ENCODE data around the gene CKMT2. TPM values are rescaled to one million over a fixed set of nuclear protein-coding genes. Genes with fewer than 3 reads are reported as not detected.

The CKMT2 gene
- total and polyA plus RNA-seq, 2 experiments from 2014 or later = 2.9 to 8.2 TPM

DNA sequence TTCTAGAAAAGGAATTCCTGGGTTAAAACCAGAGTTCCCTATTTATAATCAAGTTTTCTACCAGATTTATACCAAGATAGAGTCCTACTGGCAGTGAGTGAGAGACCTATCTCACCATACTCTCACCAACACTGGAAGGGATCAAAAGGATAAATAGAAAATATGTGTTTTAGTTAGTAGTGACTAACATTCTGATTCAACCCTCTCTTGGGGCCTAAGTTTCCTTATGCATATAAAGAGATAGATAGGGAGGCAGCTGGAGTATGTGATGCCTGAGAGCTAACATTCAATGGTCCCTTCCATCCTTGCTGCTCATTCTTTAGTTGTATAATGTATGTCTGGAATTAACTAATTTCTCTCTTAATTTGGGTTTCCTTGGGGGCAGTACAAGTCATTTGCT, 32.0 kb downstream of the CKMT2 start (continued):
- TF ChIP-seq REST (IDR thresholded peaks at IDR 0.05; ENCODE audit: unreplicated experiment) = no peak

GRCh38 chr5:81268521-81269196, 35.5 kb downstream of the CKMT2 start:
- H3K4me2 ChIP-seq = no peak overlapping the region
- TF ChIP-seq ZNF114 (CRISPR knock-in tag; IDR thresholded peaks at IDR 0.05) = no peak
- no peak for TF ChIP-seq STAT1 (IDR thresholded peaks at IDR 0.05; ENCODE audit: unreplicated experiment)
- no peak for TF ChIP-seq JUNB (IDR thresholded peaks at IDR 0.05; ENCODE audit: unreplicated experiment)
- no peak for TF ChIP-seq CTCF (conservative IDR thresholded peaks at IDR 0.05; ENCODE audit: low read depth in 2 of 2)
- no peak for TF ChIP-seq ETS1 (IDR thresholded peaks at IDR 0.05)
- no peak for TF ChIP-seq NANOG (IDR thresholded peaks at IDR 0.05; ENCODE audit: borderline replicate concordance)
- TF ChIP-seq EZH2phosphoT487 (IDR thresholded peaks at IDR 0.05; ENCODE audit: unreplicated experiment) = no peak
- no peak for TF ChIP-seq ZNF462 (CRISPR knock-in tag; IDR thresholded peaks at IDR 0.05)
- no peak for TF ChIP-seq ZNF331 (CRISPR knock-in tag; IDR thresholded peaks at IDR 0.05; ENCODE audit: low read depth)

More at GRCh38 chr5:81268521-81269196, 35.5 kb downstream of the CKMT2 start:
- Mint-ChIP-seq H3K27me3 (ENCODE audit: insufficient read depth, low read depth, poor library complexity) (peaks cover 2% of the 10 kb centered on the region), H3K36me3 (ENCODE audit: low read depth) (peaks cover 11% of the 10 kb centered on the region; the same call in 2 of the 3 replicates), H3K4me3 (no peak overlapping the region), H3K9me3 (no peaks in the 10 kb centered on the region), H3K4me1 (peaks cover 17% of the 10 kb centered on the region), H3K27ac (no peak overlapping the region)
- Histone ChIP-seq H3K79me2 (replicated peaks; ENCODE audit: insufficient read depth) (peaks cover 65% of the 10 kb centered on the region), H3K4me1 (ENCODE audit: insufficient read depth) (peaks cover 30% of the 10 kb centered on the region), H3K27ac (ENCODE audit: low read depth) (no peak overlapping the region), H3K36me3 (ENCODE audit: insufficient read depth) (no peaks in the 10 kb centered on the region), H3K9me2 (ENCODE audit: insufficient read depth) (no peaks in the 10 kb centered on the region), H4K20me1 (replicated peaks; ENCODE audit: insufficient read depth) (peaks cover 9% of the 10 kb centered on the region), H3K4me3 (no peak overlapping the region), H3F3A (replicated peaks; ENCODE audit: low read depth) (no peaks in the 10 kb centered on the region), H3K27me3 (ENCODE audit: insufficient read depth) (no peaks in the 10 kb centered on the region), H2AFZ (no peak overlapping the region)
- no peak for ATAC-seq
- no peak for DNase-seq (ENCODE audit: low spot score)

Measured in GM23338 (cell line).